MCF 10A (cell line): ENCODE results near the gene PRIMPOL. TPM values are rescaled to one million over a fixed set of nuclear protein-coding genes. Genes with fewer than 3 reads are reported as not detected.

ENCODE experiments used
- BruUV-seq: library from RNA; stranded (reverse); fragments of 400-500 nt; replicated peaks from 2 replicates; lab custom pipeline; 2021; lab: Mats Ljungman, UMichigan
- CTCF ChIA-PET: fragments of 300-600 bp; sonication (Branson Sonifier 250); formaldehyde crosslinking; extraction: SDS; loops from one replicate; lab custom pipeline; 2021; ENCODE audit warnings: antibody characterized with exemption, inconsistent platforms; lab: Yijun Ruan, JAX
- POLR2A ChIA-PET: fragments of 300-600, 350-650 bp; sonication (Branson Sonifier 250); formaldehyde crosslinking; extraction: SDS; loops from one replicate; lab custom pipeline; 2020; ENCODE audit warnings: antibody characterized with exemption, inconsistent platforms; lab: Yijun Ruan, JAX
- DNase-seq: peaks from one replicate; pipeline ENCODE4 v3.0.0-alpha.2; 2018; ENCODE audit not compliant: unreplicated experiment
- H3K27ac Mint-ChIP-seq: one replicate; pipeline ENCODE4 v1.8.0; 2022; ENCODE audit warnings: mild to moderate bottlenecking, low read depth, mixed read lengths; ENCODE audit not compliant: unreplicated experiment
- H3K27me3 Mint-ChIP-seq: one replicate; pipeline ENCODE4 v1.8.0; 2022; ENCODE audit warnings: mixed read lengths; ENCODE audit not compliant: insufficient read depth, unreplicated experiment
- H3K36me3 Mint-ChIP-seq: one replicate; pipeline ENCODE4 v1.8.0; 2022; ENCODE audit warnings: mild to moderate bottlenecking, moderate library complexity, mixed read lengths; ENCODE audit not compliant: insufficient read depth, unreplicated experiment
- H3K4me1 Mint-ChIP-seq: one replicate; pipeline ENCODE4 v1.8.0; 2022; ENCODE audit warnings: mixed read lengths; ENCODE audit not compliant: insufficient read depth, unreplicated experiment
- H3K4me3 Mint-ChIP-seq: one replicate; pipeline ENCODE4 v1.8.0; 2022; ENCODE audit warnings: mild to moderate bottlenecking, moderate library complexity, mixed read lengths; ENCODE audit not compliant: unreplicated experiment
- H3K9me3 Mint-ChIP-seq: one replicate; pipeline ENCODE4 v1.8.0; 2022; ENCODE audit warnings: mixed read lengths; ENCODE audit not compliant: unreplicated experiment
- CTCF ChIP-seq: fragments of 200-600 bp; IDR thresholded peaks from one replicate; pipeline ENCODE4 v1.8.0; 2022; ENCODE audit warnings: antibody characterized with exemption, mild to moderate bottlenecking; ENCODE audit not compliant: unreplicated experiment
- intact Hi-C: fragments of 100-400 bp; cut with micrococcal nuclease; formaldehyde crosslinking; loops from 2 replicates; pipeline ENCODE4 v1.14.1; 2022
- total RNA-seq: library from RNA; stranded (reverse); gene quantifications from 2 replicates; pipeline ENCODE4 v1.2.3, GENCODE V29; 2022

Gene PRIMPOL
- total RNA-seq, 1 experiment from 2014 or later: 19.2 TPM

- no peaks in the 10 kb centered on the region for H3K27me3 Mint-ChIP-seq
- H3K36me3 Mint-ChIP-seq: peaks cover 47% of the 10 kb centered on the region
These were observed 48.4 kb downstream of the PRIMPOL start for GRCh38 chr4:184697956-184698355.

GRCh38 chr4:184699941-184700340 is 50.4 kb downstream of the PRIMPOL start:
- Mint-ChIP-seq H3K9me3 (no peaks in the 10 kb centered on the region), H3K27me3 (no peaks in the 10 kb centered on the region), H3K36me3 (peaks cover 28% of the 10 kb centered on the region), H3K27ac (no peak overlapping the region), H3K4me1 (peaks cover 10% of the 10 kb centered on the region), H3K4me3 (no peak overlapping the region)
- DNase-seq: no peak
- no TSS peak for BruUV-seq
- TF ChIP-seq CTCF: no peak
- intact Hi-C loops: no loop called here
- POLR2A ChIA-PET: interaction anchor here (1.4 to 1.6 kb wide), 2 partner anchors 9 to 16 kb away, joined by 3 to 6 read pairs; no protein-coding TSS in a partner anchor
- CTCF ChIA-PET: no interaction called here

More at GRCh38 chr4:184697956-184698355, 48.4 kb downstream of the PRIMPOL start:
- H3K4me3 Mint-ChIP-seq: no peak overlapping the region
- no peak for TF ChIP-seq CTCF
- CTCF ChIA-PET: interaction anchor here (0.7 to 1.4 kb wide), 2 partner anchors 21 to 47 kb away, joined by 3 to 8 read pairs; no protein-coding TSS in a partner anchor
- H3K9me3 Mint-ChIP-seq: no peaks in the 10 kb centered on the region
- H3K27ac Mint-ChIP-seq: no peak overlapping the region
- DNase-seq: no peak
- POLR2A ChIA-PET: interaction anchor here (0.6 to 2.7 kb wide), 3 partner anchors 10 to 363 kb away, joined by 3 to 13 read pairs (median 4); partner anchors contain the start of gene CENPU
- peaks cover 10% of the 10 kb centered on the region for H3K4me1 Mint-ChIP-seq
- no TSS peak for BruUV-seq
- intact Hi-C loops: no loop called here

- no peak for TF ChIP-seq CTCF
- Mint-ChIP-seq H3K36me3 (peaks cover 17% of the 10 kb centered on the region), H3K4me3 (no peak overlapping the region), H3K27me3 (no peaks in the 10 kb centered on the region), H3K4me1 (no peaks in the 10 kb centered on the region), H3K27ac (no peak overlapping the region), H3K9me3 (no peaks in the 10 kb centered on the region)
- no TSS peak for BruUV-seq
- intact Hi-C loops: no loop called here
- CTCF ChIA-PET: interaction anchor here (0.5 kb wide), 1 partner anchor 19 kb away, joined by 3 read pairs; no protein-coding TSS in a partner anchor
- DNase-seq: no peak
- POLR2A ChIA-PET: interaction anchor here (0.9 kb wide), 1 partner anchor 29 kb away, joined by 3 read pairs; no protein-coding TSS in a partner anchor
These were observed 52.6 kb downstream of the PRIMPOL start for GRCh38 chr4:184702114-184702513.

- POLR2A ChIA-PET: interaction anchor here (0.6 to 0.9 kb wide), 2 partner anchors 9 to 29 kb away, joined by 3 read pairs; no protein-coding TSS in a partner anchor
- H3K36me3 Mint-ChIP-seq: peaks cover 29% of the 10 kb centered on the region
- CTCF ChIA-PET: no interaction called here
- intact Hi-C loops: no loop called here
- no peak for TF ChIP-seq CTCF
- no peaks in the 10 kb centered on the region for H3K9me3 Mint-ChIP-seq
- DNase-seq: no peak
- H3K27ac Mint-ChIP-seq: no peak overlapping the region
- no peaks in the 10 kb centered on the region for H3K27me3 Mint-ChIP-seq
- no peak overlapping the region for H3K4me3 Mint-ChIP-seq
- no TSS peak for BruUV-seq
- no peaks in the 10 kb centered on the region for H3K4me1 Mint-ChIP-seq
These were observed 56.2 kb downstream of the PRIMPOL start for GRCh38 chr4:184705692-184706091.
